Activated T-helper 2 cell treated with anti-CD3 and anti-CD28 coated beads, Interferon-gamma antibody, Interleukin-2, Interleukin-4, amounts not matched to agents 10 μg/mL and 5 μg/mL and 100 μg/mL, durations not matched to agents 14 hours and 24 hours and 36 hours (primary cell): ENCODE data around the gene CENPN. TPM values are rescaled to one million over a fixed set of nuclear protein-coding genes. Genes with fewer than 3 reads are reported as not detected.

Source experiments
- DNase-seq: peaks from one replicate; pipeline ENCODE4 v3.0.0; 2021; ENCODE audit warnings: low spot score
- H3K27ac Mint-ChIP-seq: one replicate; pipeline ENCODE4 v1.8.0; 2021; ENCODE audit warnings: mixed read lengths
- H3K27me3 Mint-ChIP-seq: one replicate; pipeline ENCODE4 v1.8.0; 2021; ENCODE audit warnings: low read depth, mixed read lengths
- H3K36me3 Mint-ChIP-seq: one replicate; pipeline ENCODE4 v1.8.0; 2021; ENCODE audit warnings: low read depth, mixed read lengths
- H3K4me1 Mint-ChIP-seq: one replicate; pipeline ENCODE4 v1.8.0; 2021; ENCODE audit warnings: low read depth, mixed read lengths
- H3K4me3 Mint-ChIP-seq: one replicate; pipeline ENCODE4 v1.8.0; 2021; ENCODE audit warnings: low read depth, mild to moderate bottlenecking, moderate library complexity, mixed read lengths
- H3K9me3 Mint-ChIP-seq: one replicate; pipeline ENCODE4 v1.8.0; 2021; ENCODE audit warnings: mixed read lengths
- intact Hi-C: fragments of 100-400 bp; cut with micrococcal nuclease; formaldehyde crosslinking; loops from one replicate; pipeline ENCODE4 v1.15.1; 2023
- total RNA-seq: library from RNA; stranded (reverse); gene quantifications from 2 replicates; pipeline ENCODE4 v1.2.3, GENCODE V29; 2022

Gene CENPN
- total RNA-seq, 1 donor from 2014 or later = 57.4 TPM

DNA sequence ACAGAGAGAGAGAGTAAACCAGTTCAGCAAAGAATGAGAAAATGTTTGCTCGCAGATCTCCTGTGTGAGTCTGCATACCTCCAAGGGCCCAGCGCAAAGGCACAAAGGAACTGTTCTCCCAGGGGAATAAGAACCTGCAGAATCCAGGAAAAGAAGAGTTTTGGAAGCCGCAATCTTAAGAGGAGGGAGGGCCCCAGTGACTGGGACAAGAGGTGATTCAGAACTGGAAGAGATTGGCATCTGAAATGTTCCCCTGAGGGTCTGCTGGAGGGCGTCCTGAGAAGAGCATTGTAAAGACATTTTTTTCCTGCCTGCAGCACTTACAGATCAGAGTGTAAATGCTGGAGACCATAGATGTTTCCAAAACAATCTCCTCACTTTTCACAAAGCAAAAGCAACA is 34.7 kb downstream of the CENPN start:
- H3K9me3 Mint-ChIP-seq = no peaks in the 10 kb centered on the region
- peaks cover 79% of the 10 kb centered on the region for H3K36me3 Mint-ChIP-seq
- intact Hi-C loops = no loop called here
- H3K27me3 Mint-ChIP-seq = no peaks in the 10 kb centered on the region
- no peak overlapping the region for H3K27ac Mint-ChIP-seq
- no peak overlapping the region for H3K4me3 Mint-ChIP-seq
- peaks cover 11% of the 10 kb centered on the region for H3K4me1 Mint-ChIP-seq
- DNase-seq = no peak

GRCh38 chr16:81042821-81043220 is 35.8 kb downstream of the CENPN start:
- peaks cover 4% of the 10 kb centered on the region for H3K4me1 Mint-ChIP-seq
- H3K4me3 Mint-ChIP-seq = no peak overlapping the region
- H3K9me3 Mint-ChIP-seq = peaks cover 4% of the 10 kb centered on the region
- intact Hi-C loops = no loop called here
- no peak overlapping the region for H3K27ac Mint-ChIP-seq
- DNase-seq = no peak
- H3K36me3 Mint-ChIP-seq = peaks cover 79% of the 10 kb centered on the region
- H3K27me3 Mint-ChIP-seq = no peaks in the 10 kb centered on the region

DNA sequence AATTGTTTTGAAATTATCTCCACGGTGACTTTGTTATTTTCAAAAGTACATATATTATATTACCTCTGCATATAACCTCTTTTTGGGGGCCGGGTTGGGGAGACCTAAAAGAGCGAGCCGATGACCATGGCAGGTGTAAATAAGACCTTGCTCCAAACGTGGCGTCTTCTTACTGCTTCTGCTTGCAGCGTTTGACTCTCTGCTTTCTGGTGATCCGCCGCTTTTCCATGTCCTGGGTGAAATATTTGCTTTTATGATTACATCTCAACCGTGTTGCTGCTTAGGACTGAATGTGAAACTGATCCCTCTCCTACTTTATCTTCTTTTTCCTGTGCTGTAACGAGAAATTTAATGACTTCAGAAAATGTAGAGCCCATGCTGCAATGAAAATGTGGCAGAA is 46.7 kb downstream of the CENPN start:
- Mint-ChIP-seq H3K36me3 (peaks cover 6% of the 10 kb centered on the region), H3K27me3 (peaks cover 3% of the 10 kb centered on the region), H3K9me3 (peaks cover 22% of the 10 kb centered on the region), H3K4me3 (no peak overlapping the region), H3K4me1 (no peaks in the 10 kb centered on the region), H3K27ac (no peak overlapping the region)
- intact Hi-C loops = no loop called here
- no peak for DNase-seq

- Mint-ChIP-seq H3K36me3 (no peaks in the 10 kb centered on the region), H3K27ac (no peak overlapping the region), H3K4me1 (no peaks in the 10 kb centered on the region), H3K4me3 (no peak overlapping the region), H3K27me3 (peaks cover 1% of the 10 kb centered on the region), H3K9me3 (no peaks in the 10 kb centered on the region)
- intact Hi-C loops = no loop called here
- no peak for DNase-seq
These were observed 53.7 kb downstream of the CENPN start for GRCh38 chr16:81060576-81061306.

DNA sequence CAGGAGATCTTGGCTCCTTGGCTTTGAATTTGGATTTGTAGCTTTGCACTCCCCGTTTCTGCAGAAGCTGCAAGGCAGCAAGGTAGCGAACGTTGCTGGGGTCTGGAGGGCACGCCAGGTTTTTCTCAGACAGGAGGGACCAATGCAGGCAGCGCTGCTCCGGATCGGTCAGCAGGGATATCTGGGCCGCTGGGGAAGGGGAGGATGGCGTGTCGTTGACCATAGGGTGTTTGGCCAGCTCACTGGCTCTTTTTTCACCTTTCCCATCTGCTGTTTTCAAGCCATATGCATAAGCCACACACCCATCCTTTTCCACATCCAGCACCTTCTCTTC is 54.3 kb downstream of the CENPN start:
- H3K27ac Mint-ChIP-seq = no peak overlapping the region
- H3K4me1 Mint-ChIP-seq = no peaks in the 10 kb centered on the region
- intact Hi-C loops = no loop called here
- DNase-seq = no peak
- no peaks in the 10 kb centered on the region for H3K9me3 Mint-ChIP-seq
- no peak overlapping the region for H3K4me3 Mint-ChIP-seq
- H3K27me3 Mint-ChIP-seq = peaks cover 1% of the 10 kb centered on the region
- H3K36me3 Mint-ChIP-seq = no peaks in the 10 kb centered on the region

- Mint-ChIP-seq H3K9me3 (no peaks in the 10 kb centered on the region), H3K27ac (no peak overlapping the region)
- intact Hi-C loops = no loop called here
These were observed 55.0 kb downstream of the CENPN start for GRCh38 chr16:81061871-81062608.

GRCh38 chr16:81066681-81067080 is 59.7 kb downstream of the CENPN start:
- Mint-ChIP-seq H3K4me1 (peaks cover 2% of the 10 kb centered on the region), H3K27me3 (peaks cover 8% of the 10 kb centered on the region), H3K36me3 (no peaks in the 10 kb centered on the region), H3K9me3 (no peaks in the 10 kb centered on the region), H3K27ac (no peak overlapping the region), H3K4me3 (no peak overlapping the region)
- intact Hi-C loops = no loop called here
- DNase-seq = no peak

More at GRCh38 chr16:81061871-81062608, 55.0 kb downstream of the CENPN start:
- Mint-ChIP-seq H3K36me3 (no peaks in the 10 kb centered on the region), H3K4me3 (no peak overlapping the region), H3K27me3 (peaks cover 1% of the 10 kb centered on the region), H3K4me1 (peaks cover under 1% of the 10 kb centered on the region)
- DNase-seq = no peak

- peaks cover 8% of the 10 kb centered on the region for H3K27me3 Mint-ChIP-seq
- intact Hi-C loops = no loop called here
- no peaks in the 10 kb centered on the region for H3K36me3 Mint-ChIP-seq
- H3K9me3 Mint-ChIP-seq = no peaks in the 10 kb centered on the region
- H3K4me1 Mint-ChIP-seq = peaks cover 5% of the 10 kb centered on the region
- H3K27ac Mint-ChIP-seq = no peak overlapping the region
- DNase-seq = no peak
- no peak overlapping the region for H3K4me3 Mint-ChIP-seq
These were observed 60.2 kb downstream of the CENPN start for GRCh38 chr16:81067166-81067565.

GRCh38 chr16:81069063-81069462 is 62.0 kb downstream of the CENPN start:
- intact Hi-C loops = no loop called here
- Mint-ChIP-seq H3K4me1 (peaks cover 5% of the 10 kb centered on the region), H3K27me3 (peaks cover 12% of the 10 kb centered on the region), H3K36me3 (no peaks in the 10 kb centered on the region), H3K4me3 (no peak overlapping the region), H3K27ac (no peak overlapping the region), H3K9me3 (no peaks in the 10 kb centered on the region)
- DNase-seq = no peak

DNA sequence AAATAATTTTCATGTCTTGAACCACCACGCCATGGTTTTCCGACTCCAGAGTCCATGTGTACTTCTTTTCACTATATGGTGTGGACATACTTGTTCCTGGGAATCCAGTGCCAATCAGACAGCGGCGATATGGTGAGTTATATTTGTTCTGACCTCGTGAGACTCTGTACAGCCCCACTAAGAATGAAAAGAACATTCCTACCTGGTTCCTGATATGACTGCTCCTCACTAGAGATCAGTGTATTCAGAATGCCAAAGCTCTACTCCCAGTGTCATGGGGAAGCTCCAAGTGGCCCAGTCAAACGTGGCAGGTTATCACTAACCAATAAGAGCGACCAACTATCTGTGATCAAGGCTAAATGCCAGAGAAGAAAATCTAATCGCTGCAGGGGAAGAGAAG is 64.0 kb downstream of the CENPN start:
- intact Hi-C loops = no loop called here
- DNase-seq = no peak
- peaks cover 5% of the 10 kb centered on the region for H3K4me1 Mint-ChIP-seq
- H3K27ac Mint-ChIP-seq = no peak overlapping the region
- no peaks in the 10 kb centered on the region for H3K36me3 Mint-ChIP-seq
- no peak overlapping the region for H3K4me3 Mint-ChIP-seq
- H3K27me3 Mint-ChIP-seq = peaks cover 14% of the 10 kb centered on the region
- H3K9me3 Mint-ChIP-seq = no peaks in the 10 kb centered on the region

GRCh38 chr16:81071805-81072204 is 64.8 kb downstream of the CENPN start:
- H3K27ac Mint-ChIP-seq = no peak overlapping the region
- no peak overlapping the region for H3K4me3 Mint-ChIP-seq

GRCh38 chr16:81073560-81074330 is 66.7 kb downstream of the CENPN start:
- Mint-ChIP-seq H3K36me3 (no peaks in the 10 kb centered on the region), H3K4me3 (no peak overlapping the region)

More at GRCh38 chr16:81071805-81072204, 64.8 kb downstream of the CENPN start:
- Mint-ChIP-seq H3K4me1 (peaks cover 5% of the 10 kb centered on the region), H3K9me3 (no peaks in the 10 kb centered on the region), H3K36me3 (no peaks in the 10 kb centered on the region), H3K27me3 (peaks cover 14% of the 10 kb centered on the region)
- intact Hi-C loops = no loop called here
- DNase-seq = no peak

More at GRCh38 chr16:81073560-81074330, 66.7 kb downstream of the CENPN start:
- no peak for DNase-seq
- H3K4me1 Mint-ChIP-seq = peaks cover 6% of the 10 kb centered on the region
- peaks cover 12% of the 10 kb centered on the region for H3K27me3 Mint-ChIP-seq
- intact Hi-C loops = no loop called here
- no peaks in the 10 kb centered on the region for H3K9me3 Mint-ChIP-seq
- H3K27ac Mint-ChIP-seq = no peak overlapping the region
